CD4-positive, alpha-beta T cell treated with Interferon alpha-2 for 1 hour (primary cell): ENCODE measurements around the gene DIS3L.
A peak's percentile ranks its signal among the peaks of the same experiment; 100 is the strongest.
"Not testable (repeated sequence)": the region's sequence is repeated elsewhere in the genome, so short reads cannot be mapped to it uniquely, and the experiment has no call there.

ENCODE experiments used
- DNase-seq, 2 donors: peaks; one replicate each; pipeline ENCODE4 v3.0.0-alpha.2; 2020 to 2022

Gene DIS3L

GRCh38 chr15:66312144-66312543 lies 18.8 kb downstream of the DIS3L start:
- DNase-seq, result no peak

GRCh38 chr15:66323312-66323928 lies 30.1 kb downstream of the DIS3L start:
- no peak for DNase-seq

GRCh38 chr15:66326051-66326450 lies 32.7 kb downstream of the DIS3L start:
- DNase-seq, result no peak

GRCh38 chr15:66327736-66328135 lies 34.4 kb downstream of the DIS3L start:
- no peak for DNase-seq

GRCh38 chr15:66328771-66329170 lies 35.4 kb downstream of the DIS3L start:
- no peak for DNase-seq

- DNase-seq, result not testable (repeated sequence)
Observed at GRCh38 chr15:66348530-66348929, 55.2 kb downstream of the DIS3L start.

GRCh38 chr15:66356077-66356358 lies 62.6 kb downstream of the DIS3L start:
- no peak for DNase-seq

GRCh38 chr15:66356359-66357236 lies 63.2 kb downstream of the DIS3L start, which contains the start of gene TIPIN:
TIPIN (minus strand) TSS chr15:66356685; CDS start chr15:66352947, 3,738 bp downstream.
- DNase-seq, result peak; percentile 96 to 98

- no peak for DNase-seq
Observed at GRCh38 chr15:66359740-66360139, 66.4 kb downstream of the DIS3L start.

GRCh38 chr15:66361745-66362460 lies 68.5 kb downstream of the DIS3L start:
- DNase-seq, result not testable (repeated sequence)

- DNase-seq, result no peak
Observed at GRCh38 chr15:66362776-66363175, 69.4 kb downstream of the DIS3L start.

GRCh38 chr15:66364944-66365528 lies 71.7 kb downstream of the DIS3L start:
- DNase-seq, result no peak

GRCh38 chr15:66369773-66370651 lies 76.6 kb downstream of the DIS3L start:
- peak in 1 of 2 donors; percentile 42 for DNase-seq

- no peak for DNase-seq
Observed at GRCh38 chr15:66374179-66374578, 80.8 kb downstream of the DIS3L start.

- no peak for DNase-seq
Observed at GRCh38 chr15:66378814-66379430, 85.6 kb downstream of the DIS3L start.

GRCh38 chr15:66381376-66381775 lies 88.0 kb downstream of the DIS3L start:
- not testable (repeated sequence) for DNase-seq
